MV-4-11 (cell line): ENCODE data around the gene LRRC28.

ENCODE experiments used
- DNase-seq: peaks from one replicate; lab custom pipeline; 2025; lab: John Stamatoyannopoulos, UW

The LRRC28 gene

DNA sequence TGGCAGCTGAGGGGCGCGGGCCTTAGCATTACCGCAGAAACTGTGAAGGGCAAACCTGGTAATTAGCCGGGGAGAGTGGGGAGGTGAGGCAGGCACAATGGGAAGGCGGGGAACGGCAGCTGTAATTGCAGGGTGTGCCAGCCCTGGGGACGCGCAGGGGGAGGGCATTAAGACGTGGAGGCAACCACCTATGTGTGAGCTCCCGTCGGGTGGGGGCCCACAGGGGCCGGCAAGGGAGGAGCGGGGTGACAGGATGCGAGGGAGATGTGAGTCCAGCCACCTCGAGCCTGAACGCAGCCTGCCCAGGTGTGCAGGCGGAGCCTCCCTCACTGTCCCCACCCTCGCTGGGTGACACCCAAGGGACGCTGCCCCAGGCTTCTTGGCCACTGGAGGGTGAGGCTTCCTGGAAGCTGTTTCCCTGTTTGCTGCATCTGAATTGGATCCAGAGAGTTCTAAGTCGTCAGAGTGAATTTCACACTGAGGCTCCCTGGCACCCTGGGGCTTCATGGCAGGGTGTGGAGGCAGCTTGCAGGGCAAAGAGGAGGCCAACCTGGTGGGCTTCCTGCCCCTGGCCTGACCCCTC, 183.9 kb downstream of the LRRC28 start:
- DNase-seq, result no peak

DNA sequence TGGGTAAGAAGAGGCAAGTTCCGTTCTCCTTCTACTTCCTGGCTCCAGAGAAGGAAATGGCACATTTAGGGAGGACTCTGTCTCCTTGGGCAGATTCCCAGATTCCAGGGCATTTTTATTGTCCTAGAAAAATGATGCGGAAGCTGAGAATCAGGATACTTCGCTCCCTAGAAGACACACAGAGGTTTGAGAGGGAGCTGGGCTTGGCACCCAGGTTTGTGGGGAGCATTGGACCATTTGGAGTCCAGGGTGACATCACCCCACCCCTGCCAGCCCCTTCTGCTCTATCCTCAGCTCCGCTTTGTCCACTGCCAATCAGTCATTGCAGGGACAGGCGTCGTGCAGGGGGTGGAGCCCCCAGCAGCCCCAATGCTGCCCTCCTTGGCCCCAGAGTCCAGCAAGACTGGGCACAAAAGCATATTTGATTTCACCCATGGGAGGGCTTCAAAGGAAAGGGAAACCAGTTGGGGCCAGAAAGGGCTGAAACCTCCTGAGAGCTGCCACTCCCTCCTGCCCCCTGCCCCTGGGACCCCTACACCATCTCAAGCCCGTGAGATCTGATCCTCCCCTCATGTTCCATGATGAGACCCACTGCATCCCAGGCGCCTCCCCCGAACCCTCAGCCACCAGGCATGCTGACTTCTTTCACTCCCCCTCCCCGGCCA, 184.7 kb downstream of the LRRC28 start:
- no peak for DNase-seq

DNA sequence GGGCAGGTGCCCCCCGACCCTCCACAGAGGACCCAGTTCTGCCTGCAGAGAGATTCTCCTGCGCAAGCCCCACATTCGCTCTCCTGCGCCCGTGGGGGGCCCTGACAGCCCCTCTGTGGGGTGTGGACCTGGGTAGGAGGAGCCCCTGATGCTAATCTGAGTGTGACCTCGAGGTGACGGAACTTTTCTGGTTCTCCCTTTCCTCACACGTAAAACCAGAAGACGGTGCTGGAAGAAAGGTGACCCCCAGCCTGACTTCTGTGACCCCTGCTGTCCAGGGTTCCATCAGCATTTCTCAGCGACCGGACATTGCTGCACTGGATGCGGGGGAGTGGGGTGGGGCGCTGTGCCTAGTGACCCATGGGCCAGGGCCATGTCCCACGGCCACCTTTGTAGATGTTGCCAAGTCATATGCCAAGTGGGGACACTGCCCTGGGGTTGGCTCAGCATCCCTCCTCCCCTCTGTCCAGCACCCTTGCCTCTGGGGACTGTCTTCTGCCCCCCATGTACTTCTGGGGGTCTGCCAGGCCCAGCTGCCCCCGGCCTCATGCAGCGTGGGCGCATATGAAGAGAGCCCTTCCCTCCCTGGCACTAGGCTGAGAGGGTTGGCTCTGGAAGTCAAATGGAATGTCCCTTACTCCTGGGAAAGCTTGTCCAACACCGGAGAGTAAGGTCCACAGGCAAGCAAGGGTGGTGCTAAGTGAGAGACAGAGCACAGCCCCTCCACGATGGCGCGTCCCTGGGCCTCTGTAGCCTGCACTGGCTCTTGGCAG, 185.4 kb downstream of the LRRC28 start:
- no peak for DNase-seq

DNA sequence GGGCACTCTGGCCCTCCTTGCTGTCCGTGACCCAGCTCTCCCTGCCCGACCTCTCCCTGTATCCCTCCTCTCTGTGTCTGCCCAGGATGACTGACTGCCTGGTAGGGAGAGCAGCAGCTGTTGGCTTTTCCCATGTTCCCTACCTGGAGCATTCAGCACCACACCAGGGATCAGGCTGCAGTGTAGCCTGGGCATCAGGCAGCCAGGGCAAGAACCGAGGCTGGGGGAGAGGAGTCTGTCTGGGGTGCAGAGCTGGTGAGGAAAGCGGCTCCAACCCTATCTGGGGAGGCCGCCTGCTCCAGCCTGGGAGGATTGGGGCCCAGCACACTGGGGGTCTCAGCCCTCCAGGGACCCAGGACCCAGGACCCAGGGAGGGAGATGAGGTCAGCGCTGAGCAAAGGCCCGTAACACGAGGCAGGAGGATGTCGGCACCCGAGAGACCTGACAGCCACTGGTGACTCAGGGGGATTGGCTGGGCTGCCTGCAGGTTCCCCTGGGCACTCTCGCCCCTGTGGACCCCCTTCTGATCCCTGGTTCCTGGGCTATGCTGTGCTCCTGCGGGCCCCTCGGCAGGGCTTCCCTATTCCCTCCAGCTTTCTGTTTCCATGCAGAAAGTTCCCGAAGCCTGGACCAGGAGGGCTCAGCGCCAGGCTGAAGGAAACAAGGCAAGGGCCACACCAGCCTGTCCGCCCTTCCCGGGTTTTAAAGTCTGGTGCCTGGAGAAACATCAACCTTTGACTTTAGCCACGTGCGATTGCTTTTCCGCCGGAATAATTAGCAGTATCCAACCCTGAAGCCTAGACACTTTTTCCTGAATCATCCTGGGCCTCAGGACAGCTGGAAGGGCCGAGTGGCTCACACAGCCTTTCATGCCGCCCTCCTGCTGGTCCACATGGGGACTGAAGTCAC, 186.3 kb downstream of the LRRC28 start:
- DNase-seq, result no peak

DNA sequence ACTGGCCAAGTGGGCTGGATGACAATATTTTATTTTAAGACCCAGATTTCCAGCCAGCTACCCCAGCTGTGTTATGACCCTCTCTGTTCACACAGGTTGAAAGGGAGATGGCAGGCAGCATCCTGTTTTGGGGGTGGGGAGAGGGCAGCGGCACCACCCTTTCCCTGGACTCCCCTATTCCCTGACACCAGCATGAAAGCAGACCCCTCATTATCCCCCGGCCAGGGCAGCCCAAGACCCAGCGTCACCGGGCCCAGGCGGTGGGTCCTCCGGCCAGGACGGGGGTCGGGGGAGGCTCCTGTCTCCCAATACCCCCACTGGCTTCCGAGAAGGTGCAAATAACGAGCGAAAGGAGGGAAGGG, 186.9 kb downstream of the LRRC28 start:
- DNase-seq, result no peak

DNA sequence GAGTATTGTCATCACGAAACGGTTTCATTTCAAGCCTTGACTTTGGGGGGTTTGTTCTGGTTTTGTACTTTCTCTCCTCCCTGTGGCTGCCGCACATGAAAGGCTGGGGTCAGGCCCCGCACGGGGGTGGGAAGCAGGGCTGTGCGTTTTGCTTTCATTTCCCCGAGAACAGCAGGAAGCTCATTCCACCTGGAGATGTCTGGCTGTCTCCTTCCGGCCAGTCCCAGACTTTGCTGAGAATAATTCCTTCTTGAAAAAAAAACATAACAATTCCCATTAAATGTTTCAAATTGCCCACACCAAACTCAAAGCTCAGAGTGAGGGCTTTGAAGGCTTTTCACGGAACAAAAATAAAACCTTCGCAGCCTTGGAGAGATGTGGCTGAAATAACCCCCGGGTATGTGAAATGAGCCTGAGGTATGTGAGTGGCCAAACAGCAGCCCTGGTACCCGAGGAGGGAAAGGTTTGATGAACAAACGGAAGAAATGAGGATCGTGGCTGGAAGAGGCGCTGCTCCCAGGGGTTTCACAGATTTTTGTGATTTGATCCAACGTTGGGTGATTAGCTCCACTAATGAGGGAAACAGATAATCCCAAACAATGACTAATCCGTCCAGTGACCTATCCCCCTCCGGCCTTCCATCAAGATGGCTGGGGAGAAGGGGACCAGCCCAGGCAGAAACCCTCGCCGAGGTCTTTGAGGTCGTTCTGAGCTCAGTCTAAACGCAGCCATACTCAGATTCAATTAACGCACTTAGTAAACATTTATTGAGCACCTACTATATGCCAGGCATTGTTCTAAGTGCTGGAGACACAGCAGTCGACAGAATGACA, 187.6 kb downstream of the LRRC28 start:
- no peak for DNase-seq

DNA sequence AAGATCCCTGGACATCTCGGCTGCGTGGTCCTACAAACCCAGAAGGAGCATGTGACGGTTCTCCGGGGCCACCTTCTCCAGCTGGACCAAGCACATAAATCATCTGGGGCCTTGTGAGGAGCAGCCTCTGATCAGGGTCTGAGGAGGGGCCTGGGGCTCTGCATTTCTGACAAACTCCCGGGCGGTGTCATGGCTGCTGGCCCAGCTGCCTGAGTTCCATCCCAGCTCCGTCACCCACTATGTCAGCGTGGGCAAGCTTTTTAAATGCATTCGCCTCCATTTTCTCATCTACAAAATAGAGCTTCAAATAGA, 188.2 kb downstream of the LRRC28 start:
- no peak for DNase-seq

DNA sequence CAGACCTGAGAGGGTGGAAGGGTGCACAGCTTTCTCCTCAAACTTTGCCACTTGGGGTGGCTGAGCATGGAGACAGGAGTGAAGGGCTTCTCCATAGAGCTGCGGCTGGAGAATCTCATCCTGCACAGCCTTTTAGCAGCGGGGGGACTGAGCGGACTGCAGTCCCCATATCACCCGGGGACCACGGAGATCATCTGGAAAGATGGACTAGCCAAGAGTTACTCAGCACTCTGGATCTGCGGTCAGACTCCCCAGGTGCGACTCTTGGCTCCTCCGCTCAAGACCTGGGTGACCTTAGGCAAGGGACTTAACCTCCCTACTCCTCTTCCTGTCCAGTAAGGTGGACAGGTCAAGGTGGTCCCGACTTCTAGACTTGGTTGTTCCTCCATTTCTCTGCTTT, 188.7 kb downstream of the LRRC28 start:
- DNase-seq, result no peak
